ENCODE measurements around the gene BAG3.
A peak's percentile ranks its signal among the peaks of the same experiment; 100 is the strongest.
"Not testable (repeated sequence)": the region's sequence is repeated elsewhere in the genome, so short reads cannot be mapped to it uniquely, and the experiment has no call there.

BAG3 gene

GRCh38 chr10:119613741-119614140 lies 37.4 kb upstream of the BAG3 start:
- DNase-seq (ENCODE audit: low read depth): no peak
- no peak overlapping the region for H3K4me3 ChIP-seq (ENCODE audit: low read length)
- no peak for TF ChIP-seq CTCF (conservative IDR thresholded peaks at IDR 0.05; ENCODE audit: low read length)

GRCh38 chr10:119614686-119615085 lies 36.5 kb upstream of the BAG3 start:
- TF ChIP-seq CTCF (conservative IDR thresholded peaks at IDR 0.05; ENCODE audit: low read length): no peak
- DNase-seq (ENCODE audit: low read depth): no peak
- H3K4me3 ChIP-seq (ENCODE audit: low read length): no peak overlapping the region

- peak; percentile 63 for TF ChIP-seq CTCF (conservative IDR thresholded peaks at IDR 0.05; ENCODE audit: low read length)
- DNase-seq (ENCODE audit: low read depth): peak; percentile 71
- H3K4me3 ChIP-seq (ENCODE audit: low read length): no peak overlapping the region
These were observed 34.2 kb upstream of the BAG3 start for GRCh38 chr10:119616882-119617570.

GRCh38 chr10:119619215-119619614 lies 32.0 kb upstream of the BAG3 start:
- no peak for DNase-seq (ENCODE audit: low read depth)
- TF ChIP-seq CTCF (conservative IDR thresholded peaks at IDR 0.05; ENCODE audit: low read length): no peak

GRCh38 chr10:119619811-119620210 lies 31.4 kb upstream of the BAG3 start:
- not testable (repeated sequence) for H3K4me3 ChIP-seq (ENCODE audit: low read length)

More at GRCh38 chr10:119619215-119619614, 32.0 kb upstream of the BAG3 start:
- no peak overlapping the region for H3K4me3 ChIP-seq (ENCODE audit: low read length)

GRCh38 chr10:119620241-119621077 lies 30.7 kb upstream of the BAG3 start:
- no peak for TF ChIP-seq CTCF (conservative IDR thresholded peaks at IDR 0.05; ENCODE audit: low read length)
- H3K4me3 ChIP-seq (ENCODE audit: low read length): no peak overlapping the region
- DNase-seq (ENCODE audit: low read depth): peak; percentile 62

More at GRCh38 chr10:119619811-119620210, 31.4 kb upstream of the BAG3 start:
- DNase-seq (ENCODE audit: low read depth): not testable (repeated sequence)

GRCh38 chr10:119621078-119621384 lies 30.1 kb upstream of the BAG3 start:
- no peak overlapping the region for H3K4me3 ChIP-seq (ENCODE audit: low read length)
- TF ChIP-seq CTCF (conservative IDR thresholded peaks at IDR 0.05; ENCODE audit: low read length): no peak

More at GRCh38 chr10:119621078-119621384, 30.1 kb upstream of the BAG3 start:
- DNase-seq (ENCODE audit: low read depth): no peak
